GM21360 (cell line): Measurements from ENCODE around the gene SLC25A39.
A peak's percentile ranks its signal among the peaks of the same experiment; 100 is the strongest.

ENCODE experiments used
- ATAC-seq: cut with Tn5 transposase; IDR thresholded peaks from one replicate; pipeline ENCODE4 v1.9.1; 2021; ENCODE audit warnings: mild to moderate bottlenecking, moderate library complexity; ENCODE audit not compliant: unreplicated experiment

The SLC25A39 gene

DNA sequence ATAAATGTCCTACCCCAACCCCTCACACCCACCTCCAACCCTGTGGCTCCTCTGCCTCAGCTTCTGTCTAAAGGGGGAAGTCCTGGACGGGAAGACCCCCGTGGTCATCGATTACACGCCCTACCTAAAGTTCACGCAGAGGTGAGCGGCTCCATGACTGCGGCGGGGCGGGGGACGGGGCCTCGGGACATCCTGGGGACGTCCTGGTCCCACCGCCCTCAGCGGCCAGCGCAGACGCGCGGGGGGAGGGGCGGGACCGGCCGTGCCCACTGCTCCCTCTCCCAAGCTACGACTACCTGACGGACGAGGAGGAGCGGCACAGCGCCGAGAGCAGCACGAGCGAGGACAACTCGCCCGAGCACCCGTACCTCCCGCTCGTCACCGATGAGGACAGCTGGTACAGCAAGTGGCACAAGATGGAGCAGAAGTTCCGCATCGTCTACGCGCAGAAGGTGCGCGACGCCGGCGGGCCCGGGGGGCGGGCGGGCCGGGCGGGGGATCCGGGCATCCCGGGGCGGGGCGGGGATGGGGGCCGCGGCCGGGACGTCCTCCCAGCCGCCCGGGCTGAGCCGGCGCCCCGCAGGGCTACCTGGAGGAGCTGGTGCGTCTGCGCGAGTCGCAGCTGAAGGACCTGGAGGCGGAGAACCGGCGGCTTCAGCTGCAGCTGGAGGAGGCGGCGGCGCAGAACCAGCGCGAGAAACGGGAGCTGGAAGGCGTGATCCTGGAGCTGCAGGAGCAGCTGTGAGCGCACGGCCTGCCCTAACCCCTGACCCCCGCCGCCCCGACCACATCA lies 9.6 kb downstream of the SLC25A39 start:
- ATAC-seq: no peak

- ATAC-seq: no peak
Observed at GRCh38 chr17:44314524-44314868, 10.1 kb downstream of the SLC25A39 start.

GRCh38 chr17:44314031-44314430 lies 10.6 kb downstream of the SLC25A39 start:
- ATAC-seq: no peak

DNA sequence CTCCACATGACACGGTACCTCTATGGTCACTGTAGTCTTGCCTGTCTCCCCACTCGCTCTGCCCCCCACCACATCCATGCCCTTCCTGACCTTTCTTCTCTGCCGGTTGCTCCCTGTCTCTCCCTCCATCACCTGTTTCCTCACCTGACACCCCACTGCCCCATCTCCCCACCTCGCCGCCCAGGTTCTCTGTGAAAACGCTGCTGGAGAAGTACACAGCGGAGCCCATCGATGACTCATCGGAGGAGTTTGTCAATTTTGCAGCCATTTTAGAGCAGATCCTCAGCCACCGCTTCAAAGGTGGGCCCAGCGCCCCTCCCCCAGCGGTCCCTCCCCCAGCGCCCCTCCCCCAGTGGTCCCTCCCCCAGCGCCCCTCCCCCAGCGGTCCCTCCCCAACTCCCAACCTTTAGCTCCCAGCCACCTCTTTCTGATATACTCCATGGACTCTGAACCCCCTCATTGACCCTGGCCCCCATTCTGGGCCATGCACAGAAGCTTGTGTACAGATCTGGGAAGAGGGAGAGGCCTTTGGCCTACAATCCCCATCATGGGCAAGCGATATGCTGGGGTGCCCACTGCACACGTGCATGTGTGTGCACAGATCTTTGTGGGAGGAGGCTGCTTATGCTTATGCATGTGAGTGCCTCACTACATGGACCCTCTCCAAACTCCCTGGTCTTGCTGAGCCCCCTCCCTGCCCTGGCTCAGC lies 12.1 kb downstream of the SLC25A39 start:
- ATAC-seq: no peak

- no peak for ATAC-seq
Observed at GRCh38 chr17:44311562-44312181, 13.0 kb downstream of the SLC25A39 start.

DNA sequence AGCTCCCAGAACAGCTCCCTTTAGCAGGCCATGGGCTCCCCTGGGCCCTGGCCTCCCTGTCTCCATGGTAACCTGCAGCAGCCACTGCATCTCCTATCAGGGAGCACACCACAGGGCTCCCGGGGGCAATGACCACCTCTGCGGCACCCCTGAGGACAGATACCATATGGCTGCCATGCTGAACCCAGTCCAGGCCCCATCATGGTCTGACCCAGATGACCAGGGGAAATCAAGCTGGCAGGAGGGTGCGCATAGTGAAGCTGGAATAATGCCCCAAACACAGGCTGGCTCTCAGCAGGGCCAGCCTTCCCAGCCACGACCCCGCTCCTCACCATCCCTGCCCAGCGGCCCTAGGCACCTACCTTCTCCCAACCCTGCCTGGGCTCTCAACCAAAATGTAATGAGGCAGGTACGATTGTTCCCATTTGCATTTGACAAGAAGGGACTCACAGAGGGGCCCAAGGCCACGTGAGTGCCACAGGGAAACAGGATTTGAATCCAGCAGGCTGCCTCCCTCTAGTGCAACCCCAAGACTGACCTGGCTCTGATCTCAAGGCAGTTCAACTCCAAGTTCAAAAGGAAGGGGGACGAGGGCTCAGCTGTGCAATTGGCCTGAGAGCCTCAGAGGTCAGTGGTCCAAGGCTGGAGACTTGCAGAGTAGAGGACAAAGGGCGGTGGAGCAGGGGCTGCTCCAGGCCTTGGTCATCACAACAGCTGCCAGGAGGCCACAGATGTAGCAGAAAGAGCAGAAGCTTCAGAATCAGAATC lies 13.8 kb downstream of the SLC25A39 start:
- ATAC-seq: no peak

DNA sequence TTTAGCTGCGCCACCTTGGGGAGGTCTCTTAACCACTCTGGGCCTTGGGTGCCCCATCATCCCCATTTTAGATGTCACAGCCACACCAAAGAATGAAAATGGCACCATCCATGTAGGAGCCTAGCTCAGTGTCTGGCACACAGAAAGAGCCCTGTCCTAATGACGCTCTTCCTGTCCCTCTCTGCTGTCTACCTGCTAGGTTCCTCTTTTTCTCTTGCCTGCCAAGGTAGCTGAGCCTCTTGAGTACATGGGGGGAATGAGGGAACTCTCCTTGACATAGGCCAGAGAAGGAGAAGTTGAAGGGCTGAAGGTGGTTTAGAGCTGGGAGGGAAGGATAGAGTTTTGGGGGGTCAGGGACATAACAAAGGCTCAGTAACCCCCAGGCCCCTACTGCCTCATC lies 14.4 kb downstream of the SLC25A39 start:
- no peak for ATAC-seq

DNA sequence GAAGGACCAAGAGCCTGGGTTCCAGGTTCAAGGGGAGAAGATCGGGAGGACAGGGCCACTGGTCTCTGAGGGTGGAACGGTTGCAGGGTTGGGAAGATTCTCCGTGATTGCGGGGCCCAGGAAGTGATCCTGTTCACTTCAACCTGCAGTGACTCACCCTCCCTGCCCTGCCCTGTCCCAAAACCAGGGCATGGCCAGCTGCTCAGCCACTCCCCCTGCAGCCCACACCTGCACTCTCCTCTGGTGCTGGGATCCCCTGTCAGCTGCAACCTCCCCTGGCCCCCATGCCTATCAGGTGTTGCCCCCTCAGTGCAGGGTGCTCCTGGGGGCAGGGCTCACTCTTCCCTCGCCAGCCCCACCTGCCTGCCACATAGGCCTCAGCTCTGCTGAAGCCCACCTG lies 15.2 kb downstream of the SLC25A39 start:
- ATAC-seq: no peak

GRCh38 chr17:44308865-44309264 lies 15.8 kb downstream of the SLC25A39 start:
- ATAC-seq: no peak

DNA sequence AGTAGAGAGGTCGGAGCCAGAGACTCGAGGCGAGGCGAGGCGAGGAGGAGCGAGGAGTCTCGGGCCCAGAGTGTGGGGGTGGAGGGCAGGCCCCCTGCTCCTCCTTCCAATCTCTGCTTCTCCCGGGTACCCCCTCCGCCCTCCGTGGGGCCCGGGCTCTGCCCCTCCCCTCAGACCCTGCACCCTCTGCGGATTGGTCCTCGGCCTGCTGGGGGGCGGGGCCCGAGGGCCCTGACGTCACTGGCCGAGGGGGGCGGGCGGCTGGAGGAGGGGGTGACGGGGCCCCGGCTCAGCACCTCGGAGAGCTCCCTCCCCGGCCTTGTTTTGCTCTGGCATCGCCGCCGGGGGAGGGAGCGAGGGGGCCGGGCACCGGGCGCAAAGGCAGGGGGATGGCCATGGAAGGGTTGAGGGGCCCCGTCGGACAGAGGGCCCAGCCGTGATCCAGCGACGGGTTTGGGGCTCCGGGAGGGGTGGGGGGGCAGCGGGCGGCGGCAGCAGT lies 16.3 kb downstream of the SLC25A39 start, which contains the start of gene RUNDC3A:
RUNDC3A (plus strand) TSS at position 282 of the 499 bp plus-strand sequence. CDS start 232 bp downstream, outside the sequence.
- ATAC-seq: peak; percentile 69

DNA sequence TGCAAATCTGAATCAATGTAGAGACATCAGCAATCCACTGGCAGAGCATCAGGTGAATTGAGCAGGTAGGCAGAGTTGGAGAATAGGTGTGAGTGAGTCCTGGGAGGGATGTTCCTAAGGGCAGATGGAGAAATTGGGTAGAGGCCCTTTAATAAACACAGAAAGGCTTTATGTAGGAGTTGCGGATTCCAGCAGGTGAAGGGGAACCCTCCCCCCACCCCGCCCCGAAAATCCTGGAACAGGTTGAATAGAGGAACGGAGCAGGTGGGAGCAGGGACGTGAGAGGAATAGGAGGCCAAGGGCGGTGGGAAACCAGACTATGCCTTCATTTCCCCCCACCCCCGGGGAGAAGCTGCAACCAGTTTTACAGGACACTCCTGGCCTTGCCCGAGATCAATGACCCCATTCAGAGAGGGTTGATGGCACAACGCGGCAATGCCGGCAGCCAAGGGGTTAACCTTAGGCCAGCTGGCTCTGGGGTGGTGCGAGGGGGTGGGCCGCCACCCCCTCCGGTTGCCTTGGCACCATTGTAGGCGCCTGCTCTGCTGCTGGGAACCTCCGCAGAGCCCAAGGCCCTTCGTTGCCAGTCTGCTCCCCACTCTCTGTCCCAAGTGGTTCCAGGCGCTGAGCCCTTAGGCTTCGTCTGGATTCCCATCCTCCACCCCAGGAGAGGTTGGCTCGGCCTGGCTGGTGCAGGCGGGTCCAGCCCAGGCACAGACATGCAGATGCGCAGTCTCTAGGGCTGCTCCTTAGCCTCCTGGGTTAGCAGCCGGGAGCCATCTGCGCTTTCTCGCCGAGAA lies 17.0 kb downstream of the SLC25A39 start:
- ATAC-seq: no peak

DNA sequence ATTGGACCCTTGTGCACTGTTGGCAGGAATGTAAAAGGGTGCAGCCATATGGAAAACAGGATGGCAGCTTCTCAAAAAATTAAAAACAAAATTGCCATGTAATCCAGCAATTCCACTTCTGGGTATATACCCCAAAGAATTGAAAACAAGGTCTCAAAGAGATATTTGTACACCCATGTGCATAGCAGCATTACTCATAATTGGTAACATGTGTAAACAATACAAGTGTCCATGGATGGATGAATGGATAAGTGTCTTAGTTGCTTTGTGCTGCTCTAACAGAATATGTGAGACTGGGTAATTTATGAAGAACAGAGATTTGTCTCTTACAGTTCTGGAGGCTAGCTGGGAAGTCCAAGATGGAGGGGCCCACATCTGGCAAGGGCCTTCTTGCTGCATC lies 20.0 kb downstream of the SLC25A39 start:
- no peak for ATAC-seq

DNA sequence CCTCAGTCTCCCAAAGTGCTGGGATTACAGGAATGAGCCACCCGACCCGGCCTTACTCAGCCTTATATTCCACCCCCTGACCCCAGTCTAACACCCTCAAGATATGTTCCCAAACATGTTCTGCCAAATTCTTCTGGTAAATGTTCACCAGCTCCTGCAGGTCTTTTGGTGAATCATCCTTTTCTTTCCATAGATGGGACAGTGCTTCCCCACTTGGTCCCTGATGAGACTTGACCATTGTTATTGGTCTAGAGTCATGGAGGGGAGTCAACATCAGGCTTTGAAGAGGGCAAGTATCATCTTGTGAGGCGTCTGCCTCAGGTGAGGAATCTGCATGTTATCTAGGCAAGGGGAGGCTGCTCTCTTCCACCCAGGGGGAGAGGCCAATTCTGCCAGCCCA lies 26.6 kb downstream of the SLC25A39 start:
- no peak for ATAC-seq

- no peak for ATAC-seq
Observed at GRCh38 chr17:44293509-44294226, 31.0 kb downstream of the SLC25A39 start.

DNA sequence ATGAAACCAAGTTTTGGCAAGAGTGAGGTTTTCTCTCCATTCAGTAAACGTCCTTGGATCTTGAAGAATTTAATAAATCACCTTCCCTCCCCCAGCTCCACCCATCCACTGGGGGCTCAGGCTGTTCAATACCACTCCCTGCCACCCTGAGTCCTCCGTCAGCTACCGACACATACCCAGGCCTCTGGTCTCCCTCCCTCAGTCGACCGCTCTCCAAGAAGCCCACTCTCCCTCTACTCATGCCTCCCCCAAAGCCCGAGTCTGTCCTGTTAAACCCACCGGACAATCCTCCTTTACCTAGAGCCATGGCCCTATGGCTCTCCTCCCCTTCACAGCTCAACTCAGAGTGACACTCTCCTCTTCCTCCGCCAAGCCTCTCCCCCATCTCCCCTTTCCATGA lies 37.0 kb downstream of the SLC25A39 start:
- no peak for ATAC-seq

GRCh38 chr17:44284024-44284400 lies 40.6 kb downstream of the SLC25A39 start:
- no peak for ATAC-seq

- no peak for ATAC-seq
Observed at GRCh38 chr17:44283344-44284023, 41.1 kb downstream of the SLC25A39 start.

GRCh38 chr17:44282264-44282663 lies 42.4 kb downstream of the SLC25A39 start:
- no peak for ATAC-seq

DNA sequence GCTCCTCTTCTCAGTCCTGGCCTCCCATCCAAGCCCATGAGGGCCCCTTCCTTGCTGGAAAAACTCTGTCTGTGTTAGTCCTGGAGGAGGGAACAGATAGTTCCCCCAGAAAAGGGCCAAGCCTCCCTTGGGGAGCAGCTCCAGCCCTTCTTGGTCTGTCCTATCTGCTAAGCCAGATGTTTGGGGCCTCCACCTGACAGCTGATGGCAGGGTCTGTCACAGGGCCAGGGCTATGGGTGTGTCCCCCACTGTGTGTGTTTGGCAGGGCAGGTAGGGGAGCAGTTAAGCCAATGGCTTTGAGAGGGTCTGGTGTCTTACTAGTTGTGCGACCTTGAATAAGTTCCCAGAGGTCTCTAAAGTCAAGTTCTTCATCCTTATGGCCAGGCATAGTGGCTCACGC lies 43.1 kb downstream of the SLC25A39 start:
- ATAC-seq: no peak
